ENCODE measurements around the gene WDR43. TPM values are rescaled to one million over a fixed set of nuclear protein-coding genes. Genes with fewer than 3 reads are reported as not detected.

Gene WDR43
- total RNA-seq, 2 donors from 2014 or later, result 33.3 to 41.7 TPM

DNA sequence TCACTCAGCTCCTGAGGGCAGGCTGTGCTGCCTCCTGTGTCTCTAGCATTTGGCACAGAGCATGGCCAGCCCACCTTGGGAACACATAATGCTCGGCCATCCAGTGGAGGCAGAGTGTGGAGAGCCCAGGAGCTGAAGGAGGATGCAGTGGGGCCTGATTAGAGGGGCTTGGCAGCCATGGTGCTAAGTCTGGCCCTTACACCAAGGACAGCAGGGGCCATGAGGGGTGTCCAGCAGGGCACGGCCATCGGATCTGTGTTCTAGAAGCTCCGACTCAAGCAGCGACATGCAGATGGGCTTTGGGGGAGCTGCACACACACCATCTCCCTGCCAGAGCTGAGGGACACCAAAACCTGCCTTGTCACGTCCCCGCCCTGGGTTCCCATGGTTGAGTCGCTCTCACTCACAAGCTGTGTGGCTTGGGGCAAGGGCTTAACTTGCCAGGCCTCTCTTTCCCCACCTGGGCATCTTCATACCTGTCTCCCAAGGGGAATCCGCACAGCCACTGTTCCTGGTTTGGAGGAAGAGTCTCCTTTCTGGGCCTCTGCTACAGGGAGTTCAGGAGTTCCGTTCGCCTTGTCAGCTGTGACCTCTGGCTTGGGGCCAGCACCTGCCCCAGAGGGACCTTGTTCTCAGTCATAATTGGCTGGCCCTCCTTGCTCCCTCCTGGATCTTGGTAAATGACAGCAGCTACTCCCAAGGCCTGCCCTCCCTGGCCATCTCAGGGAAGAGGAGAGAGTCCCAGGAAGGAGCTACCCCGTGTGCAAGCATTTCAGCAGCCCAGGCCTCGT is 85.3 kb downstream of the WDR43 start:
- intact Hi-C loops (cut with DNase I), result no loop called here
- TF ChIP-seq, protein P1, sequence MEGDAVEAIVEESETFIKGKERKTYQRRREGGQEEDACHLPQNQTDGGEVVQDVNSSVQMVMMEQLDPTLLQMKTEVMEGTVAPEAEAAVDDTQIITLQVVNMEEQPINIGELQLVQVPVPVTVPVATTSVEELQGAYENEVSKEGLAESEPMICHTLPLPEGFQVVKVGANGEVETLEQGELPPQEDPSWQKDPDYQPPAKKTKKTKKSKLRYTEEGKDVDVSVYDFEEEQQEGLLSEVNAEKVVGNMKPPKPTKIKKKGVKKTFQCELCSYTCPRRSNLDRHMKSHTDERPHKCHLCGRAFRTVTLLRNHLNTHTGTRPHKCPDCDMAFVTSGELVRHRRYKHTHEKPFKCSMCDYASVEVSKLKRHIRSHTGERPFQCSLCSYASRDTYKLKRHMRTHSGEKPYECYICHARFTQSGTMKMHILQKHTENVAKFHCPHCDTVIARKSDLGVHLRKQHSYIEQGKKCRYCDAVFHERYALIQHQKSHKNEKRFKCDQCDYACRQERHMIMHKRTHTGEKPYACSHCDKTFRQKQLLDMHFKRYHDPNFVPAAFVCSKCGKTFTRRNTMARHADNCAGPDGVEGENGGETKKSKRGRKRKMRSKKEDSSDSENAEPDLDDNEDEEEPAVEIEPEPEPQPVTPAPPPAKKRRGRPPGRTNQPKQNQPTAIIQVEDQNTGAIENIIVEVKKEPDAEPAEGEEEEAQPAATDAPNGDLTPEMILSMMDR (IDR thresholded peaks at IDR 0.05), result no peak
- H3K9me3 ChIP-seq, result no peaks in the 10 kb centered on the region
- no peaks in the 10 kb centered on the region for H3K4me1 ChIP-seq
- H3K4me3 ChIP-seq, result no peak overlapping the region
- H3K9ac ChIP-seq (ENCODE audit: low read depth in 2 of 2, low read length in 2 of 2), result no peak overlapping the region
- no peak overlapping the region for H3K27ac ChIP-seq
- no peaks in the 10 kb centered on the region for H3K27me3 ChIP-seq
- no peak for DNase-seq
- H3K36me3 ChIP-seq, result no peaks in the 10 kb centered on the region

DNA sequence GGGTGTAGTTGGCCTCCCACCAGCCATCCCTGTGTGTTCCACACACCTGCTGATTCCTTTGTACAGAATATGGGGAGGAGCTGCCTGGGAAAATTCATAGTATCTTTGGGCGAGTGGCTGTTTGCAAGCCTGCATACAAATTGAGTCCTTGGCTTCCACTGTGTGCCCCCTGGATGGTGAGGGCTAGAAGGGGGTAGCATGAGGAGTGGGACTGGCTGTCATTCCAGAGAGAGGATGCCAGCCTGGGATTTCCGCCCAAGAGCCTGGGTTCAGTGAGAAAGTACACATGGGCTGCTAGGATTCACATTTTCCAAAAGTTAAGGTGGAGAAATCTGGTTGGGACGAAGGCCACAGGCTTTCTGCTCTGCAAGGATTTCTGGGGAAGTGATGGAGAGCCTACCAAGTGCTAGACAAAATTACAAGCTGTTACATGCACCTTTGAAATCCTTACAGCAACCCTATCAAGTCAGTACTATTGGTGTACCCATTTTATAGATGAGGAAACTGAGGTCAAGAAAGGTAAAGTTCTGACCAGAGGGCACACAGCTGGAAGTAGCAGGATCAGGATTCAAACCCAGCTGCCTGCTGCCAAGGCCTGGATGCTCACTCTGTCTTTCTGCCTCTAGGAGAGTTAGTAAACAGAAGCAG is 86.0 kb downstream of the WDR43 start:
- Histone ChIP-seq H3K27me3 (no peaks in the 10 kb centered on the region), H3K4me1 (no peaks in the 10 kb centered on the region), H3K9me3 (no peaks in the 10 kb centered on the region), H3K9ac (ENCODE audit: low read depth in 2 of 2, low read length in 2 of 2) (no peak overlapping the region), H3K27ac (no peak overlapping the region), H3K36me3 (no peaks in the 10 kb centered on the region), H3K4me3 (no peak overlapping the region)
- no peak for DNase-seq
- TF ChIP-seq, protein P1 (IDR thresholded peaks at IDR 0.05), result no peak
- intact Hi-C loops (cut with DNase I), result no loop called here

DNA sequence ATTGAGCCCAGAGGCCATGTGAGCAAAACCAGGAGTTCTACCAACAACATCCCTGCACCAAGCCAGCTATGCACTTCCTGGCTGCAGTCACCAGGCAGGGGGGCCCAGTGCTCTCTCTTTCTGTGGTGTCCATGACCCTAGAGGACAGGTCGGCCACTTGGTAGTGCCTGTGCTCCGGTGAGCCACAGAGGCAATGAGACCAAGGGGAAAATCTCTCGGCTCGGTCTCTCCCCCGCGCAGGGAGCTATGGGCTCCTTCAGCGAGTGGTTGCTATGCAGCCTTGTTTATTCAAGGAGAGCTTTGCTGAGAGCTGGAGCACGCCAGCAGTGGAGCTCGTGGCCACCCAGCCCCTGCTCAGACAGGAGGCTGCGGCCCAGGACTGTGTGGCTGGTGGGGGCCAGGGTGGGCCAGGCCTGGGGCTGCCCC is 86.6 kb downstream of the WDR43 start, which contains the start of gene TOGARAM2:
Gene TOGARAM2, plus strand, starts transcription at position 283 of the 426 bp plus-strand sequence. CDS start 13,537 bp downstream, outside the sequence.
- H3K9ac ChIP-seq (ENCODE audit: low read depth in 2 of 2, low read length in 2 of 2), result no peak within 1 kb of the TSS

DNA sequence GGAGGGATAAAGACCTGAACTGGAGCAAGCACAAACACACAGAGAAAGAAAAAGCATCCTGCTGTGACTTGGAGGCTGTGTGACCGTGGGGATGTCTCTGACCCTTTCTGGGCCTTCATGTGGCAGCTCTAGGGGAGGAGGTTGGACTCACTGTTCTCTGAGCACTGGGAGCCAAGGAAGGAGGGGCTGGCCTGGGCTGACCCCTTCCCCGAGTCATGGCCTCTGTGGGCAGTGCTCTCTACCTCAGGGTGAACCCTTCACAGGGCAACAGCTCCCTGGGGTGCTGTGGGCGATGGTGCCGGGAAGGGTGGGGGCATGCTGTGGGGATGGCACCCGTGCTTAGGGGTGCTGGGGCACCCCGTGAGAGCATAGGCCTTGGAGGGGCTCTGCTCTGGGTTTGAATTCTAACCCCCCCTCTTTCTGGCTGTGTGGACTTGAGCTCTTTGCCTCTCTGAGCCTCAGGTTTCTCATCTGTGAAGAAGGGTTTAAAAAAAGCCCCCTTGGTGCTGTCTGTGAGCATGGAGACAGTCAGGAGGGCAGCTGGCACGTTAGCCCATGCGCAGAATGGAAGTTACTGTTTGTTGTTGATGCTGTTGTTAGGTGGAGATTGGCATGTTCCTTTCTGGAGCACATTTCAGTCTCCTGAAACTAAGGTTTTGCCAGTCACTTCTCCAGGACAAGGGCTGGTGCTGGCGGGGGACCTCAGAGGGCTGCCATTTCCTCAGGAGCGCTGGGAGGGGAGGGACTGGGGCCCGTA is 87.3 kb downstream of the WDR43 start:
- no peak for DNase-seq
- intact Hi-C loops (cut with DNase I), result no loop called here
- H3K27ac ChIP-seq, result peak overlapping the region; percentile 7
- H3K9ac ChIP-seq (ENCODE audit: low read depth in 2 of 2, low read length in 2 of 2), result no peak overlapping the region
- no peaks in the 10 kb centered on the region for H3K27me3 ChIP-seq
- H3K4me1 ChIP-seq, result no peaks in the 10 kb centered on the region
- TF ChIP-seq, protein P1 (IDR thresholded peaks at IDR 0.05), result no peak
- H3K4me3 ChIP-seq, result no peak overlapping the region
- H3K9me3 ChIP-seq, result no peaks in the 10 kb centered on the region
- no peaks in the 10 kb centered on the region for H3K36me3 ChIP-seq

More for the DNA sequence above, 86.6 kb downstream of the WDR43 start, which contains the start of gene TOGARAM2:
- Histone ChIP-seq H3K27ac (peak within 1 kb of the TSS; percentile 7), H3K27me3 (no peaks in the 10 kb centered on the region), H3K4me3 (no peak within 1 kb of the TSS), H3K9me3 (no peaks in the 10 kb centered on the region), H3K36me3 (no peaks in the 10 kb centered on the region), H3K4me1 (no peaks in the 10 kb centered on the region)
- intact Hi-C loops (cut with DNase I), result no loop called here
- TF ChIP-seq, protein P1 (IDR thresholded peaks at IDR 0.05), result no peak
- DNase-seq, result peak; percentile 22

DNA sequence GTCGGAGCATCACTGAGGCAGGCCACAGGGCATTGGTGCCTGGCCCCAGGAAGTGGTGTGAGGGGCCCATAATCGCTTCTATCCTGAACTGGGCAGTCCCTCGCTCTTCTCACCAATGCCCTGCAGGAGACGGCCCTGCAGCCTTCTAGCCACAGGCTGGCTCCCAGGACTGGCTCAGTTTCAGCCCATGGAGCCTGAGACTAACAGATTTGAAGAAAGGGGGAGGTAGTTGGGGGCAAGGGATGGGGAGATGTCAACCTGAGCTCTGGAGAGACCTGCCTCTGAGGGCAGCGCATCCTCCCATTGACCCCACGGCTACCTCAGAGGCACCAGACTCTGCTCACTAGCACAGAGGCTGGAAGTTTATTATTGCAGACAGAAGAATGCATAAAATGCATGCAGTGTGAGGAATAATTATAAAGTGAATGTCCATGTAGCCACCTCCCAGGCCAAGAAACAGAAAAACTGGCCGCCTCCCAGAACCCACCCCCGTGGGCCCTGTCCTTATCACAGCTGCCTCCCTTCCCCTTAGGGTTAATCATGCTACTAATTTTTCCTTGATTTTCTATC is 88.0 kb downstream of the WDR43 start:
- no peak overlapping the region for H3K27ac ChIP-seq

More for the DNA sequence above, 88.0 kb downstream of the WDR43 start:
- no peak overlapping the region for H3K4me3 ChIP-seq
- no peaks in the 10 kb centered on the region for H3K36me3 ChIP-seq
- DNase-seq, result no peak
- H3K4me1 ChIP-seq, result no peaks in the 10 kb centered on the region
- no peaks in the 10 kb centered on the region for H3K9me3 ChIP-seq
- TF ChIP-seq, protein P1 (IDR thresholded peaks at IDR 0.05), result no peak
- H3K9ac ChIP-seq (ENCODE audit: low read depth in 2 of 2, low read length in 2 of 2), result no peak overlapping the region
- no peaks in the 10 kb centered on the region for H3K27me3 ChIP-seq
- intact Hi-C loops (cut with DNase I), result no loop called here
